Islet of Langerhans (tissue), 1 donor: ENCODE results near the gene SEBOX.

Source experiments
- FAIRE-seq: peaks from one replicate; lab custom pipeline; 2011; peaks lifted over from hg19 to GRCh38; lab: Jason Lieb, UNC

The SEBOX gene

GRCh38 chr17:28364665-28365363 lies at the start of gene SEBOX:
Gene SEBOX (minus strand): TSS chr17:28365199. CDS start chr17:28365151, 48 bp downstream.
- no peak for FAIRE-seq

GRCh38 chr17:28413804-28414203 lies 48.8 kb upstream of the SEBOX start:
- FAIRE-seq, result no peak

- no peak for FAIRE-seq
Observed at GRCh38 chr17:28412099-28412498, 47.1 kb upstream of the SEBOX start.

- FAIRE-seq, result no peak
Observed at GRCh38 chr17:28407974-28408306, 42.9 kb upstream of the SEBOX start.

GRCh38 chr17:28407130-28407973 lies 42.4 kb upstream of the SEBOX start:
- FAIRE-seq, result no peak

- no peak for FAIRE-seq
Observed at GRCh38 chr17:28406473-28406814, 41.4 kb upstream of the SEBOX start.

- FAIRE-seq, result no peak
Observed at GRCh38 chr17:28405632-28406472, 40.9 kb upstream of the SEBOX start, which contains the start of gene SLC46A1. Gene SLC46A1 (minus strand): TSS chr17:28406212. CDS start chr17:28406114, 98 bp downstream.

GRCh38 chr17:28404812-28405570 lies 40.0 kb upstream of the SEBOX start:
- no peak for FAIRE-seq

- FAIRE-seq, result no peak
Observed at GRCh38 chr17:28404461-28404811, 39.4 kb upstream of the SEBOX start.

- no peak for FAIRE-seq
Observed at GRCh38 chr17:28404007-28404406, 39.0 kb upstream of the SEBOX start.

GRCh38 chr17:28402844-28403243 lies 37.8 kb upstream of the SEBOX start:
- FAIRE-seq, result no peak

GRCh38 chr17:28402224-28402630 lies 37.2 kb upstream of the SEBOX start:
- no peak for FAIRE-seq

GRCh38 chr17:28399808-28400207 lies 34.8 kb upstream of the SEBOX start:
- no peak for FAIRE-seq

GRCh38 chr17:28398280-28398981 lies 33.4 kb upstream of the SEBOX start:
- FAIRE-seq, result no peak

- FAIRE-seq, result no peak
Observed at GRCh38 chr17:28397687-28398279, 32.8 kb upstream of the SEBOX start.

- no peak for FAIRE-seq
Observed at GRCh38 chr17:28397275-28397674, 32.3 kb upstream of the SEBOX start.

GRCh38 chr17:28396635-28397239 lies 31.7 kb upstream of the SEBOX start:
- no peak for FAIRE-seq

- FAIRE-seq, result no peak
Observed at GRCh38 chr17:28395968-28396367, 31.0 kb upstream of the SEBOX start.

GRCh38 chr17:28395426-28395825 lies 30.4 kb upstream of the SEBOX start:
- no peak for FAIRE-seq

- FAIRE-seq, result no peak
Observed at GRCh38 chr17:28394337-28395116, 29.5 kb upstream of the SEBOX start.
